Activated naive CD8-positive, alpha-beta T cell treated with anti-CD3 and anti-CD28 coated beads, Interleukin-2, amount 50 U/mL, for 16 hours (primary cell): Measurements from ENCODE around the gene TTYH2.

Experiments
- DNase-seq: peaks from one replicate; pipeline ENCODE4 v3.0.0-alpha.2; 2020; ENCODE audit warnings: low read depth, low spot score

The TTYH2 gene

GRCh38 chr17:74234486-74234885 lies 21.1 kb downstream of the TTYH2 start:
- DNase-seq: no peak

GRCh38 chr17:74235040-74235581 lies 21.7 kb downstream of the TTYH2 start:
- no peak for DNase-seq

GRCh38 chr17:74235911-74236371 lies 22.6 kb downstream of the TTYH2 start:
- DNase-seq: no peak

GRCh38 chr17:74237321-74237720 lies 23.9 kb downstream of the TTYH2 start:
- DNase-seq: no peak

- no peak for DNase-seq
These were observed 25.8 kb downstream of the TTYH2 start for GRCh38 chr17:74239172-74239571.

- no peak for DNase-seq
These were observed 27.3 kb downstream of the TTYH2 start for GRCh38 chr17:74240618-74241205.

GRCh38 chr17:74241431-74241830 lies 28.1 kb downstream of the TTYH2 start:
- no peak for DNase-seq

- no peak for DNase-seq
These were observed 28.5 kb downstream of the TTYH2 start for GRCh38 chr17:74241847-74242246.

- no peak for DNase-seq
These were observed 29.8 kb downstream of the TTYH2 start for GRCh38 chr17:74243013-74243755.

- no peak for DNase-seq
These were observed 30.8 kb downstream of the TTYH2 start for GRCh38 chr17:74244128-74244527.

- DNase-seq: no peak
These were observed 31.2 kb downstream of the TTYH2 start for GRCh38 chr17:74244548-74244947.

- DNase-seq: no peak
These were observed 31.9 kb downstream of the TTYH2 start for GRCh38 chr17:74245145-74245831.

GRCh38 chr17:74245871-74246270 lies 32.5 kb downstream of the TTYH2 start:
- DNase-seq: no peak

GRCh38 chr17:74249590-74250270 lies 36.4 kb downstream of the TTYH2 start:
- no peak for DNase-seq

- DNase-seq: no peak
These were observed 37.1 kb downstream of the TTYH2 start for GRCh38 chr17:74250324-74250995.

GRCh38 chr17:74251051-74251450 lies 37.7 kb downstream of the TTYH2 start:
- DNase-seq: no peak

- no peak for DNase-seq
These were observed 38.2 kb downstream of the TTYH2 start for GRCh38 chr17:74251569-74251968.

GRCh38 chr17:74252211-74252610 lies 38.8 kb downstream of the TTYH2 start:
- DNase-seq: no peak

- DNase-seq: no peak
These were observed 39.7 kb downstream of the TTYH2 start for GRCh38 chr17:74253036-74253435.

GRCh38 chr17:74257311-74257710 lies 43.9 kb downstream of the TTYH2 start:
- no peak for DNase-seq
